DMS153 (cell line): ENCODE measurements around the gene MRGPRD.

ENCODE experiments used
- DNase-seq: peaks from one replicate; lab custom pipeline; 2025; lab: John Stamatoyannopoulos, UW

MRGPRD gene, protein sequence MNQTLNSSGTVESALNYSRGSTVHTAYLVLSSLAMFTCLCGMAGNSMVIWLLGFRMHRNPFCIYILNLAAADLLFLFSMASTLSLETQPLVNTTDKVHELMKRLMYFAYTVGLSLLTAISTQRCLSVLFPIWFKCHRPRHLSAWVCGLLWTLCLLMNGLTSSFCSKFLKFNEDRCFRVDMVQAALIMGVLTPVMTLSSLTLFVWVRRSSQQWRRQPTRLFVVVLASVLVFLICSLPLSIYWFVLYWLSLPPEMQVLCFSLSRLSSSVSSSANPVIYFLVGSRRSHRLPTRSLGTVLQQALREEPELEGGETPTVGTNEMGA

DNA sequence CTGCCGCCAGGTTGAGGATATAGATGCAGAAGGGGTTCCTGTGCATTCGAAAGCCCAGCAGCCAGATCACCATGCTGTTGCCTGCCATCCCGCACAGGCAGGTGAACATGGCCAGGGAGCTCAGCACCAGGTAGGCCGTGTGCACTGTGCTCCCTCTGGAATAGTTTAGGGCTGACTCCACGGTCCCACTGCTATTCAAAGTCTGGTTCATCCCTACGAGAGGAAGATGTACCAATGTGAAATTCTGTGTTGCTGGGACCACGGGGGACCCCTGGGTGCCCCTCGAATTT is at the start of gene MRGPRD:
MRGPRD (minus strand) TSS at position 211 of the 290 bp plus-strand sequence; CDS start at position 211, 0 bp downstream.
- DNase-seq: no peak

DNA sequence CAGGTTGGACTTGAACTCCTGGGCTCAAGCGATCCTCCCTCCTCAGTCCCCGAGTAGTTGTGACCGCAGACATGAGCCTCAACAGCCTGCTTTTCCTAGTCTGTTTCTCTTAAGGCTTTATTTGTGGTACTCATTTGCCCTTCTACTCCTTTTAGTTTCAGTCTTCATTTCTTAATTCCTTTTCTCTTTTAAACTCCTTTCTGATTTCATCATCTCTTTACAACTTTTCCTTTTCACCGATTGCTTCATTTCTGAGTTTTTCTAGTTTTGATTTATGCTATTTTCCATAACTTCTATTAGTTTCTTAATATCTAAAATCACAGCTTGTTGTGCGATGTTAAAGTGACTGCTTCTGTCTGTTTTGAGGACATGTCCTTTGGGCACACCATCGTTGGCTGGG is 49.5 kb upstream of the MRGPRD start:
- no peak for DNase-seq

DNA sequence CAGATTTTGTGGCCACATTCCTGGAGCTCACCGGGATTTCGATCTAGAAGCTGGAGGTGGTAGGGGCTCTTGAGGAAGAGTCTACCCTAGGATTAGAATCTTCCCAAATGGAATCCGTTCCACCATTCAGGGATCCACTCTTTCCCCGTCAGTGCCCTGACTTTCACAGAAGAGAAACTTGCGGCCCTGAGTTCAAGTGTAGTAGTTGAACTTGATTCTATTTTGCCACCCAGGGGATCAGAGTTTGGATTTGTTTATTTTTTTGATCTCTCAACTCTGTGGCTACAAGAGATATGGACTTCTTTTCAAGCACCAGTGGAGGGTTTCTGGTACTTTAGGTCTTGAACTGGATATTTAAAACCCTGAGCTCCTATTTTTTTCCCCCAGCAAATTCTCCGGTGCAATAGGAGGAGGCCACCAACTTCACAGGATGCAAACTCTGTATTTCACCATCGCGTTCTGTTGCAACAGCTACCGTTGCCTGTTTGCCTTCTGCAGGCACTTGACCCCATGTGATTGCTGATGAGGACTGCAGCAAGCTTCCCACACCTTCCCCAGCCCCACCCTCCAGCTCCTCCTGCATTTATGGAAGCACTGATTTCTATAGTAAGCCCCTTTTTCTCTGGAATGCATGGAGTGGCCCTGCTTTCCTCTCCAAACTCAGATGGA is 47.1 kb upstream of the MRGPRD start:
- no peak for DNase-seq

DNA sequence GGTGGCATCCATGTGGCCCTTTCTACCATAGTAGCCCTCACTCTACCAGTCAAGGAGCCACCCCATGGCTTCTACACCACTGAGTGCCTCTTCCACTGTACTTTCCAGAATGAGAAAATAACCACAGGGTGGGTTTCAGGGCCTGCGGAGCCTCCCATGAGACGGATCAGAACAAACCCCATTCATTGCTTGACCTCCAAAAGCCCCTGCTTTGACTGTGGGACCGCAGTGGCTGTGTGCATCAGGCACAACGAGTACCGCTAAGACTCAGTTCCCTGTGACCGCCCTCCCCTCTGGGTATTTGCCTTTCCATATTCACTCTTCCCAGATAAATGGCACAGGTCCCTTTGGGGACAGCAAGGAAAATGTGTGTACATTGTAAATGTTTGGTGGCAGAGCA is 43.7 kb upstream of the MRGPRD start:
- DNase-seq: no peak

DNA sequence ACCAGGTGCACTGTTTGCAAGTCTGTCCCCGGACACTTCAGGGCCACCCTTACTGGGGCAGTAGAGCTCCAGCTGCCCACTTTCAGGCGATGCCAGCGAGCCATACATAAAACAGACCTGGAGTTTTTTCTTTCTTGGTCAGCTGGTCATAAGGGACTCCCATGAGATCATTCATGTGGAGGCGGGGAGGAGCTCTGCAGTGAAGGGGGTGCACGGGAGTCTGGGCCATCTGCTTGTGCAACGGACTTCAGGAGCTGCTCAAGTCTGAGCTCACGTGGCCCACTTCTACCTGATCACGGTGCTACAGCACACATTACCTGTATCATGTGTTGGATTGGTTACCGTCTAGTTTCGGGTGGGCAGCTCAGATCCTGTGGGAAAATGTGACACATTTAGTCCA is 41.5 kb upstream of the MRGPRD start:
- DNase-seq: no peak

DNA sequence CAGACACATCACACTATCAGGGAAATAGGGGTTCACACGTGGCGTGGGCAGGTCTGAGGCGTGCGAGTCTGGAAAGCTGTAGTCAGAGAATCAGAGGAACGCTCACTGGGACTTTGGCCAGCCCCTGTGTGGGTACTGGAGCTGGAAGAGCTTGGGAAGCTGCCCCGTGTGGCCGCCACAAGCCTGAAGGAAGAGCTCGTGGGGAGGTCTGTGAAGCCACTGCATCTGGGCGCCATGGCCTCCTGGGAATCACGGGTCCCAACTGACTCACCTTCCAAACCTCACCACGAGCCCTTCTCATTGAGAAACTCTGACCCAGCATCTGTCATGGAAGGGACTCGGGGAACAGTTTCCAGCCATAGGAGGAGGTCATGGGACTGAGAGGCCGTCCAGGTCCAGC is 38.1 kb upstream of the MRGPRD start:
- no peak for DNase-seq

DNA sequence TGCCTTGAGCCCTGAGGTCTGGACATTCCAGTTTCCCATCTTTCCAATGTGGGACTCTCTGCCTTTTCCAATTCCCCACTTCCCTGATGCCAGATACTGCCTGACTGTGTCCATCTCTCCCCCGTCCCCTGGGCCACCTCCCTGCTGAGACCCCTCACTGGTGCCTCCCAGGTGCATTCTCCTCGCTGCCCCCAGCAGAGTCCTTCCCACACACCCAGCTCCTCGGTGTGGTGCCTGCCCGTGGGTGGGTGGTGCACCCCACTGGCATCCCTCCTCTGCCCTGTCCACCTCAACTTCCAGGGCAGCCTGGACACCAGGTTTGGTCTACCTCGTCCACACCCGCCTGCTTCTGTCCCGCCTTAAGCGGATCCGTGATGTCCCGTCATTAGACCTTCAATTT is 37.2 kb upstream of the MRGPRD start:
- DNase-seq: no peak

DNA sequence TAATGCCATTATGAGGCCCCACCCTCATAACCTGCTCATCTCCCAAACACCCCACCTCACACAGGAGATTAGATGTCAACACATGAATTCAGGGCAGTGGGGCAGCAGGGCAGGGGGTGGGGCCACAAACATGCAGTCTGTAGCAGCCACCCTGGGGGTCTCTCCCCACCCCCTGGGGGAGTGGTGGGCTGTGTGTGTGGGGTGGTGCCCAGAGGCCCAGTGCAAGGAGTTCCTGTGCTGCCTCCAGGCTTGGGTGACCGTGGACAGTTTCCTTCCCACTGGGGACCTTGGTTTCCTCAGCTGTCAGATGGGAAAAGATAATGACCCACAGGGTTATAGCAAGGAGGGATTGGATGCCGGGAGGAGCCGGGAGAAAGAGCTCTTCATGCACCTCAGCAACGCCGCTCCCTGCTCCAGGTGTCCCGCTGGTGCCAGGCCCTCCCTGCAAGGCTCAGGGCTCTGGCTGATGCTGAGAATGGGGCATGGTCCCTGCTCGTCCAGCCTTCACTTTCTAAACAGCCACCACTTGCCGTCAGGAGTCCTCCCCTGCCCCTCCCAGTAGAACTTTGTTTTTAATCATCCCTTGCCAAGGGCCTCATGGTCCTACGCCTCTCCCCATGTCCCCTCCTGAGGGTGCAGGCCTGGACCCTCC is 34.2 kb upstream of the MRGPRD start:
- no peak for DNase-seq

DNA sequence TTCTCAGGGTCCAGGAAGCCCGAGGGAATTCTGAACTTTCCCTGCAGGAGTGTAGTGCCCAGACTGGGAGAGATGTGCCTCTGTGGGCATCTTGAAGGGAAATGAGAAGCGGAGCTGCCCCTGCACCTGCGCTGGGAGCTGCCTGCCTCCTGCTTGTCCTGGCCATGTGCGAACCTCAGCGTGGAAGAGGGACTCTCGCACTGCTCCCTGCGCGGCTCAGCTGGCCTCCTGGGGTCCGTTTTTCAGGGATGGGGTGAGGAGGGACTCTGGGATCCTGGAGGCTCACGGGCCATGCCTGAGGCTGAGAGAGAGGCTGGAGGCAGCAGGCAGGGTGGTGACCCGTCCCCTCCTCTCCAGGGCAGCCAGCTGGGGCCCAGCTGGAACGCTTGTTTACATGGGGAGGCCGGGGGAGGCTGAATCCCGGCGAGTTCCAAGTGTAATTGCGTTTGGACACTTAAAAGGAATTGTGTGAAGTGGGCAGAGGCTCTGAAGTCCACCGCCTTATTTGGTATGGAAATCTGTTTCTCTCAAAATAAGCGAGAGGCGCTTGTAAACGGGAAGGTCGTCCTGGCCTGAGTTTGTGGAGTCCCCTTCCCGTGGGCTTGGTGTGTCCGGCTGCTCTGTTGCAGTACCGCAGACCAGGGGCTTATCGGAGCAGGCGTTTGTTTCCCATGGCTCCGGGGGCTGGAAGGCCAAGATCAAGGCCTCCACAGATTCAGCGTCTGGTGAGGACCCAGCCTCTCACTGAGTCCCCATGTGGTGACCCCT is 33.5 kb upstream of the MRGPRD start:
- no peak for DNase-seq

DNA sequence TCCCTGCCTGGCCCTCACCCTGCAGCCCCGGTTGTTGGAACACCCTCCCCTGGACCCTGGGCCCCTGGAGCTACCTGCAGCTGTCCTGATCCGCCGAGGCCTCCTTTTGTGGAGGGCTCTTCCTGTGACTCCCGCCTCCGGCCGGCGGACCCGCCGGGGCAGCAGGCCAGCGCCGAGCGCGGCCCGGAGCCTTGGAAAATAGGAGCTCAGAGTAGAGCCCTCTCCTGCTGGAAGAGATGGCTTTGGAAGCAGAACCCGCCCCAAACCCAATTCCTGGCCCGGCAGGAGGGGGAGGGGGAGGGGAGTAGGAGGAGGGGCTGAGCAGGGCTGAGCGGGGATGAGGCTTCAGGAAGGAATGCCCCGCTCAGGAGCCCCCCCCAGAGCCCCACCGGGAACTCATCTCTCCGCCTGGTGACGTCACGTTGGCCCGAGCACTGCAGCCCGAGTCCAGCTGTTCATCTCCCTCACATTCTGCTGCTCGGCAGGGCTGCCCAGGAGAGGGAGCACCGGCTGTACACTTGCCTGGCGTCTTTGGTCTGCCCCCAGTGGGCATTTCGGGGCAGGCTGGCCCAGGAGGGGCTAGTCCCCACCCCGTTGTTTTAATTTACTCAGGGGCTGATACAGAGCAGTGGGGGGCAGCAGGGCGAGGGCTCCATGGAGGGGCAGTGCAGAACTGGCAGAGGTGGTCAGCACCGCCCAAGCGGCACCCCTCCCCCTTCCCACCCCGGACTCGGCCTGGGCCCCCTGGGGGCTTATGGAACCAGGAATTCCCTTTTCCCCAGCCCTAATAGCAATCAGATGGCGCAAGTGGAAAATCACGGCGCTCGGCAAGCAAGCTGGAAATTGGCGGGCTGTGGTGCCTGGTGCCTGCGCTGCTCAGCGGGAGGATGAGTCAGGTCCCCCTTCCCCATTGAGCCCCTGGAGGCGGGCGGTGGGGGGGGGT is 32.5 kb upstream of the MRGPRD start, which contains the start of gene MRGPRF:
MRGPRF (minus strand) TSS at position 238 of the 943 bp plus-strand sequence. CDS start 3,345 bp downstream, outside the sequence.
- DNase-seq: no peak

DNA sequence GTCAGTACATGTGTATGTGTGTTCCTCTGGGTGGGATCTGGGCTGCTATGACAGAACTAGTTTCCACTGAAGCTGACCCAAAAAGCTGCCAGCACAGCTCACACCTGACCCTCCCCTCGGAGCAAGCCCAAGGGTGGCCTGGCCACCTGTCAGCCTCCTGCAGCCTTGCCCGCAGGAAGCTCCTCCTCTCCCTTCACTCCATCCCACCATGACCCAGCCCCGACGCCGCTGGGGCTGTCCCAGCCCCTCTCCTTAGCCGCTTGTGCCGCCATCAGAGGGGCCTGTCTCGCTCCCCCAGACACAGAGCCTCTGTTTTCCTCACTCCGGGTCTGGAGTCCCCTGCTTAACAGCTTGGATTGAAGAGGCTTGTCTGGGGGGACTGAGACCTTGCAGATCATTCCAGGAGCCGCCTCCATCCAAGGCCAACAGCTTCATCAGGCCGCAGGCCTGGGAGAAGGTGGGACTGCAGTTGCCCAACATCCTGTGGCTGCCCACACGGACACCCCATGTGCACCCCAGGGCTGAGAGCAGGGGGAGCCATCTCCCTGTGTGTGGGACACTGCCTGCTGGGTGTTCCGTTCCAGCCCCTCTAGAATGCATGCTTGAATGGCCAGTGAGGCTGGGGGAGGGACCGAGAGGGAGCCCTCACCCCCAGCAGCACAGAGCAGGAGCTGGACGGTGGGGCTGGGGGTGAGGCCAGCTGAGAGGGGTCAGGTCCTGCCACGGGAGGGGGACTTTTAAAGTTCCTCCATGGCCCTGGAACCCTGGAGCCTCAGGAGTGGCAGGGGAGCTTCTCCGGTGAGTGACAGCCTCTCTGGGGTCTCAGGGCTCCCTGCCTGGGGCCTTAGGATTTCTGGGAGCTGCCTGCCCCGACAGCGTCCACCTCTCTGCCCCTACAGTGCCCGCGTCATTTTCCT is 31.6 kb upstream of the MRGPRD start:
- no peak for DNase-seq

DNA sequence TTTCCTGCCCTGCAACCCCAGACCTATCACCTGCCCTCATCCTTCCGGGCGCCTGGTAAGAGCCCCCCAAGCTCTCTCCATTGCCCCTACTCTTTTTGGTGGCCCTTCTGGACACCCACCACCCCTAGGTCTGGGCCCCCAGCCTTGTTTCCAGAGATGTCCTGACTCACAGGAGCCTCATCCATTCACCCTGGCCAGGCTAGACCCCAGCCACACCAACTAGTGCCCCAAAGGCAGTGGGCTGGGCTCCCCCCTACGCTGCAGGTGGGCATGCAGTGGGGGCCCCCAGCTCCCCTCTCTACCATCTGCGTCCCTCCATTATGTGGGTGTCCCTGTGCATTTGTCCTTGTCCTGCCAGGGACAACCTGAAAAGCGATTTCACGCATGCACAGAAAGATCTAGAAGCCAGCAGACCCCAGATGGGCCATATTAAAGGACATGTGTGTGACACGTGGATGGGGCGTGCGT is 30.9 kb upstream of the MRGPRD start:
- DNase-seq: no peak

DNA sequence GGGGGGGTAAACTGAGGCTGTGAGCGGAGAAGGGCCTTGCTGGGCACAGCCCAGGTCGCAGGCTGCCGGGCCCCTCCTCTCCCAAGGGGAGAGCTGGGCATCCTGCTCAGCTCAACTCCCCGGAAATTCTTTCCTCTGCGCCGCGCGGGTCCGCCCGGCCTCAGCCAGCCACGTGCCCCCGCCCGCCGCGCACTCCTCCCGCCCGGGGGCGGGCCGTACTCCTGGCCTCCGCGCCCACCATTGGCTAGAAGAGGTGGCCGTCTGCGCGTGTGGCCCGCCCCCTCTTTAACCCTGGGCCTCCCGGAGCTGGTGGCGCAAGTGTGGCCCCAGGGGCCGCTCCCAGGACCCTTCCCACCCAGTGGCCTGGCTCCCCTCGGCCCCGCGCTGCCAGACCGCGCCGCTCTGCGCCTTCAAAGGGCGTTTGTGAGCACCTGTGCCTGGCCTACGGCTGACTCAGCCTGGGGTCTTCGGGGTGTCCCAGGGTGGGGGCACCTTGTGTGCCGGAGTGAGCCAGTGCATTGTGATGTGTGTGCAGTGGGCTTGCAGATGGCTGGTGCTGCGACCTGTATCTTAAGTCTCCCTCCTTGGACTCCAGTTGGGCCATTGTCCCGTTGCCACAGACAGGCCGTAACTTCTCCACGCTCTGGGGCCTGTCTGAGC is 30.3 kb upstream of the MRGPRD start:
- peak; percentile 34 for DNase-seq

DNA sequence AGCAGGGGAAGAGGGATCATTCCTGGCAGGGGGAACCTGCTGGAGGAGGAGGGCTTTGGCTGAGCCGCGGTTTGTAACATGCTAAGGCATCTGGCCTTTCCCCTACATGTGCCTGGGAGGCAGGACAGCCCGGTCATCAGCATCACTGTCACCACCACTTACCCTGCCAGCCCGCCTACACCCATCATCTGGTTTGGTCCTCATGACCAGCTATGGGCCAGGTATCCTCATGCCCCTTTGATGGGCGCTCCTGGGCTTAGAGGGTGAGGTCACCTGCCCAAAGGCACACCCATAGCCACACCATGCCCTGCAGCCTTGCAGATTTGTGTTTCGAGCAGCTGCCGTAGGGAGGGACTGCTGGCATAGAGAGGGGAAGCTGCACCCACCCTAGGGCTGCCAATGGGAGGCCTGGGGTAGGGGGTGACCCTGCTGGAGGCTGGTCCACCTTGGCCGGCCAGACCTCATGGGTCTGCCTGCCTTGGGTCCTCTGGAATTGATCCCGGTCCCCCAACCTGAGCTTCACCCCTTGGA is 29.6 kb upstream of the MRGPRD start:
- DNase-seq: no peak

DNA sequence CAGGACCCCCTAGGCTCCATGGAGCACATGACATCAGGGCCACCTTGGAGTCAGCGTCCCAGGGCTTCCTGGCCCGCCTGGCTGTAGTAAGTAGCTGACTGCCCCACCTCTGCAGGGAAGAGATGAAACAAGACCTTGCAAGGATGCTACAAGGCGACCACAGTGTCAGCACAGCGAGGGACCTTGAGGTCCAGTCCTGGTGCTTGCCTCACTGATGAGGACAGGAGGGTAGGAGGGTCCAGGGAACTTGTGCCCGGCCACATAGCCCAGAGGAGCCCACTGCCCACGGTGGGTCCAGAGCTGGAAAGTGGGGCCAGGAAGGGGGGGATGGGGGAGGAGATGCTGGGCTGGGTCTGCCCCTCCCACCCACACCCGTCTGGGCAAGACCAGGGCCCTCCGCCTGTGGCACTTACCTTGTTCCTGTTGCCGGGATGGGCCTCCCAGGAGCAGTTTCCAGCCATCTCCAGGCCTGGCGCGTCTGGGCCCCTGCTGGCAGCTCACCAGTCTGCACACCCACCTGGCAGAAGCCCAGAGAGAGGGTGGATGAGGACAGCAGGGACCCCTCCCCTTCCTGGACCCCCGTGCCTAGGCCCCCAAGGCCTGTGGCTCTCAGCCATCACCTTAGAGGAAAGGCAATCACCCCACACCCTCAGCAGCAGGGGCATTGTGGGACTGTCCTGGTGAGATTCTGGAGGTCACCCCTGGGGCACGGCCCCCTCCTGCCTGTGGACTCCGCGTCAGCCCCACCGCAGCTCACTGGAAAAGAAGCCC is 28.8 kb upstream of the MRGPRD start:
- no peak for DNase-seq

DNA sequence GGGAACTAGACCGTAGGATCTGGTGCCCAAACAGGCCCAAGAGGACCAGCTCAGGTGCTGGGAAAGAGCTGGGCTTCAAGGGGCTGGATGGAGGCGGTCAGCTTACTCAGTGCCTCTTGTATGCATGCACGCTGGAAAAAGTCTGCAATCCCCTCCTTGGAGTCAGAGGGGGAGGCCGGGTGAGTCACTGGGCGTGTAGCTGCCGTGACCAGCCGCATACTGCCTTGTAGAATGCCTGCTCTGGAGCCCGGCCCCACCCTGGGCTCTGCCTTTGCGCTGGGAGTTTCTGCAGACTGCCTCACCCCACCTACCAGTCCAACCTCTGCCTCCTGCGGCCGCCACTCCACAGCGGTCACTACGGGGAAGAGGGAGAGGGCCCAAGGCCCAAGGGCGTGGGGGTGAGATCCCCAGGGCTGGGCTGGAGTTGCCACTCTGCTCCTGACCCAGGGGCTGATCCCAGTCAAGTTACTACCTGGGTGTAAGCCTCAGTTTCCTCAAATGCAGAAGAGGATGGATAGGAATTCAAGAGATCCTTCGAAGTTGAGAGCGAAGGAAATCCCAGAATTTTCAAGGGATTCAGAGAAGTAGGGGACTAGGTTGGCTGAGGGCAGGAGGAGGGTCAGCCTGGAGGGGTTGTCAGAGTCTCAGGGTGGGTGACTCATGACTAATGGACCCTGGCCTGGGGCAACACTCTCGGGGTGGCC is 28.1 kb upstream of the MRGPRD start:
- no peak for DNase-seq

DNA sequence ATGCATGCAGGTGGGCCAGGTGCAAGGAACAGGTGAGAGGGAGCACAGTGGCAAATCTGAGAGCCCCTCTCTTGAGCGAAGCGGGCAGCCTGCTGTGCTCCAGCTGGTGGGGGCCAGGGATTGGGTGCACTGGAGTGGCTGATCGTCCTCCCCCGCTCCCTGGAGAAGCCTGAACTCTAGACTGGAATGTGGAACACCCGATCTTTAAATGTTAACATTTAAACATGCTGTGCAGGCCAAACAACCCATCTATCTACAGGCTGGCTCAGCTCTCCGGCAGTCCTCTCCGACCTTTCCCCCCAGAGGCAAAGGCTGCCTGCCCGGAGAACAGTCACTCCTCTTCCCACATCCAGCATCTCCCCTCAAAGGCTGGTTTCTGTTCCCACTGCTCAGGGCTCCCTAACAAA is 27.2 kb upstream of the MRGPRD start:
- no peak for DNase-seq

DNA sequence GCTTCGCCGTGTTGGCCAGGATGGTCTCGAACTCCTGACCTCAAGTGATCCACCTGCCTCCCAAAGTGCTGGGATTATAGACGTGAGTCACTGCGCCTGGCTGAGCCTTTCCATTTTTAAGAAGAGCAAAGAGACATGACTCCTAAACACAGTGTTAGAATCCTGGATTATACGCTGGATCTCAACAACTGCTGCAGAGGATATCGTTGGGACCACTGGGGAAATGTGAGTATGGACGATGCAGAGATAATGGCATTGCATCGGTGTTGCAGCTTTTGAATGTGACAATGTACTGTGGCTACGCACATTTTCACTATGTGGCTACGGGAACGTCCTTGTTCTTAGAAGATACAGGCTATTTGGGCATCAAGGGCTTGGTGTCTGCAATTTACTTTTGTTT is 26.0 kb upstream of the MRGPRD start:
- DNase-seq: no peak
